ENCODE measurements around the gene EIF5A. TPM values are rescaled to one million over a fixed set of nuclear protein-coding genes. Genes with fewer than 3 reads are reported as not detected.

The EIF5A gene
- total and polyA plus RNA-seq, 8 donors: 213 to 622 (median 264) TPM

GRCh38 chr17:7313088-7313889, 5.9 kb downstream of the EIF5A start:
- Histone ChIP-seq H3K27ac (no peak overlapping the region), H3K27me3 (no peaks in the 10 kb centered on the region), H3K4me1 (peaks cover 32 to 65% of the 10 kb centered on the region in 2 donors), H3K4me3 (peak overlapping the region in 1 of 2 donors; percentile 79), H3K9me3 (no peaks in the 10 kb centered on the region), H3K36me3 (peaks cover 7 to 73% of the 10 kb centered on the region in 2 donors)
- no peak for DNase-seq
- TF ChIP-seq CTCF (IDR thresholded peaks at IDR 0.05): peak in 1 of 2 donors; percentile 23
- ATAC-seq: no peak
- intact Hi-C loops (cut with DNase I): no loop called here

- Histone ChIP-seq H3K4me1 (peaks cover 28 to 61% of the 10 kb centered on the region in 2 donors), H3K27me3 (no peaks in the 10 kb centered on the region), H3K27ac (peak overlapping the region; percentile 92 to 96), H3K4me3 (peak overlapping the region; percentile 79 to 86), H3K9me3 (no peaks in the 10 kb centered on the region), H3K36me3 (peaks cover 7 to 81% of the 10 kb centered on the region in 2 donors)
- TF ChIP-seq CTCF (IDR thresholded peaks at IDR 0.05): no peak
- no peak for ATAC-seq
- intact Hi-C loops (cut with DNase I): no loop called here
- no peak for DNase-seq
These were observed 6.7 kb downstream of the EIF5A start for GRCh38 chr17:7313890-7314718.

GRCh38 chr17:7314719-7315569, 7.5 kb downstream of the EIF5A start, which contains the start of gene GPS2:
GPS2 (minus strand) TSS chr17:7315360; CDS start chr17:7315052, 308 bp downstream.
- ATAC-seq: peak; percentile 94

GRCh38 chr17:7315570-7316235, 8.3 kb downstream of the EIF5A start:
- H3K9me3 ChIP-seq: no peaks in the 10 kb centered on the region
- no peaks in the 10 kb centered on the region for H3K27me3 ChIP-seq
- H3K4me3 ChIP-seq: peak overlapping the region; percentile 79 to 86
- peak overlapping the region; percentile 92 to 96 for H3K27ac ChIP-seq
- peak; percentile 34 for ATAC-seq
- no peak for DNase-seq
- TF ChIP-seq CTCF (IDR thresholded peaks at IDR 0.05): no peak
- intact Hi-C loops (cut with DNase I): no loop called here
- H3K4me1 ChIP-seq: peaks cover 17 to 45% of the 10 kb centered on the region in 2 donors
- peaks cover 3 to 80% of the 10 kb centered on the region in 2 donors for H3K36me3 ChIP-seq

More at GRCh38 chr17:7314719-7315569, 7.5 kb downstream of the EIF5A start, which contains the start of gene GPS2:
- Histone ChIP-seq H3K27me3 (no peaks in the 10 kb centered on the region), H3K4me3 (peak within 1 kb of the TSS; percentile 79 to 86), H3K4me1 (peaks cover 20 to 52% of the 10 kb centered on the region in 2 donors), H3K36me3 (peaks cover 4 to 80% of the 10 kb centered on the region in 2 donors), H3K27ac (peak within 1 kb of the TSS; percentile 92 to 96), H3K9me3 (no peaks in the 10 kb centered on the region)
- intact Hi-C loops (cut with DNase I): no loop called here
- peak; percentile 78 to 98 (median 92) for DNase-seq
- TF ChIP-seq CTCF (IDR thresholded peaks at IDR 0.05): no peak

Measured in left lung (tissue), 10 donors.